ENCODE data around the gene KCNH4. TPM values are rescaled to one million over a fixed set of nuclear protein-coding genes. Genes with fewer than 3 reads are reported as not detected.

The KCNH4 gene
- total RNA-seq, 1 experiment from 2014 or later: not detected

DNA sequence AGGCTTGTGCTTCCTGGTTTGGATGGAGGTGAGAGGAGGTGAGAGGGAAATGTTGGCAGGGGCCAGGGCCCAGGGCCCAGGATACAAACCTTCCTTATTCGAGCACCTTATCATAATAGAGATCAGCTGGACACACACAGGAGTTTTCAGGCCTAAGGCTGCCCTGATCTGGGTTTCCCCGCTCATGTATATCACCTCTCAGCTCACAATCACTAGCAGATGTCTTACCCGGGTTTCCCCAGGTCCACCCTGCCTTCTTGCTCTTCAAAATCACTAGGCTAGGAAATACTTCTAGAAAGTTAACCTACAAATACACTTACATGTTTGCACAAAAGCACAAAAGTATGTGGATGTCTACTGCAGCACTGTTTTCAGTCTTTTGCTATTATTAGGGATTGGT lies 54.1 kb downstream of the KCNH4 start:
- ATAC-seq (no peak), DNase-seq (ENCODE audit: low read depth, low spot score) (no peak)
- RAD21 ChIA-PET (ENCODE audit: low non-redundant PET in 1 of 2, low total read pairs in 2 of 2, uncharacterized antibody in 2 of 2, unreplicated experiment in 2 of 2): no interaction called here
- Histone ChIP-seq H3K9ac (ENCODE audit: low read length) (no peak overlapping the region), H3K4me3 (replicated peaks in 1 of 2; ENCODE audit: low read depth in 1 of 2, low read length in 2 of 2) (no peak overlapping the region), H3K9me2 (ENCODE audit: insufficient read depth) (no peaks in the 10 kb centered on the region), H2AFZ (ENCODE audit: low read depth, low read length, poor library complexity, severe bottlenecking) (no peak overlapping the region), H3K9me3 (ENCODE audit: control insufficient read depth in 1 of 2, insufficient read depth in 1 of 2, low read depth in 1 of 2, low read length in 2 of 2) (no peaks in the 10 kb centered on the region), H3K4me2 (ENCODE audit: low read length) (no peak overlapping the region), H3K79me2 (ENCODE audit: insufficient read depth, low read length) (peaks cover 18% of the 10 kb centered on the region; the same call in 1 of the 2 replicates), H3K27me3 (ENCODE audit: insufficient read depth, low read length) (no peaks in the 10 kb centered on the region), H3K27ac (ENCODE audit: low read depth, low read length) (no peak overlapping the region), H3K36me3 (ENCODE audit: control insufficient read depth in 1 of 2, insufficient read depth in 2 of 2, low read length in 2 of 2) (peaks cover 29 to 45% of the 10 kb centered on the region in 2 experiments; a peak in 3 of 4 replicates), H4K20me1 (ENCODE audit: insufficient read depth) (no peaks in the 10 kb centered on the region), H3K4me1 (ENCODE audit: control insufficient read depth in 1 of 2, insufficient read depth in 2 of 2, low read length in 2 of 2) (no peaks in the 10 kb centered on the region)
- POLR2A ChIA-PET: no interaction called here
- BruUV-seq (replicated peaks): no TSS peak
- CTCF ChIA-PET: interaction anchor here (0.7 kb wide), 1 partner anchor 18 kb away, joined by 3 read pairs; no protein-coding TSS in a partner anchor
- TF ChIP-seq, protein P1, sequence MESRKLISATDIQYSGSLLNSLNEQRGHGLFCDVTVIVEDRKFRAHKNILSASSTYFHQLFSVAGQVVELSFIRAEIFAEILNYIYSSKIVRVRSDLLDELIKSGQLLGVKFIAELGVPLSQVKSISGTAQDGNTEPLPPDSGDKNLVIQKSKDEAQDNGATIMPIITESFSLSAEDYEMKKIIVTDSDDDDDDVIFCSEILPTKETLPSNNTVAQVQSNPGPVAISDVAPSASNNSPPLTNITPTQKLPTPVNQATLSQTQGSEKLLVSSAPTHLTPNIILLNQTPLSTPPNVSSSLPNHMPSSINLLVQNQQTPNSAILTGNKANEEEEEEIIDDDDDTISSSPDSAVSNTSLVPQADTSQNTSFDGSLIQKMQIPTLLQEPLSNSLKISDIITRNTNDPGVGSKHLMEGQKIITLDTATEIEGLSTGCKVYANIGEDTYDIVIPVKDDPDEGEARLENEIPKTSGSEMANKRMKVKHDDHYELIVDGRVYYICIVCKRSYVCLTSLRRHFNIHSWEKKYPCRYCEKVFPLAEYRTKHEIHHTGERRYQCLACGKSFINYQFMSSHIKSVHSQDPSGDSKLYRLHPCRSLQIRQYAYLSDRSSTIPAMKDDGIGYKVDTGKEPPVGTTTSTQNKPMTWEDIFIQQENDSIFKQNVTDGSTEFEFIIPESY (IDR thresholded peaks at IDR 0.05; ENCODE audit: extremely low read depth, insufficient replicate concordance, low read length): no peak
- TF ChIP-seq EGR1 (IDR thresholded peaks at IDR 0.05; ENCODE audit: low read depth) (no peak), ZNF274 (IDR thresholded peaks at IDR 0.05; ENCODE audit: low read depth, low read length) (no peak)
- TF ChIP-seq, protein P2, sequence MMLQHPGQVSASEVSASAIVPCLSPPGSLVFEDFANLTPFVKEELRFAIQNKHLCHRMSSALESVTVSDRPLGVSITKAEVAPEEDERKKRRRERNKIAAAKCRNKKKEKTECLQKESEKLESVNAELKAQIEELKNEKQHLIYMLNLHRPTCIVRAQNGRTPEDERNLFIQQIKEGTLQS (IDR thresholded peaks at IDR 0.05): no peak
- intact Hi-C loops (cut with micrococcal nuclease): no loop called here

DNA sequence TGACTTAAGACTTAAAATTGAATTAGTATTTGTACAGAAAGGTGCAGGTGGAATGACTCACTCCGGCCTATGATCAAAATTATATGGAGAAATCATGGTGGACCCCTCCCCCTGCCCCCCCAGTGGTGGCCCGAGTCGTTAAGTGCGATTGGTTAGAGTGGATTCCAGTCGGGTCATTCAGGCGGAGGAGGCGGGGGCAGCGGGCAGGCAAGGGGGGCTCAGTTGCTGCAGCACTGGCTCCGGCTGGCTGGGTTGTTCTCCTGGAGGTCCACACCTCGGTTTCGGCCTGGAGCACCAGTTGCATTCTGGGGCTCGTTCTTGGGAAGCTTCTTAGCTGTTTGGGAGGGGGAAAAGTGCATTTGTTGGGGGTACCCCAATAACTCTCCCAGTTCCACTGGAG lies 55.4 kb downstream of the KCNH4 start:
- Histone ChIP-seq H3K27me3 (ENCODE audit: insufficient read depth, low read length) (no peaks in the 10 kb centered on the region), H3K9me2 (ENCODE audit: insufficient read depth) (no peaks in the 10 kb centered on the region), H3K36me3 (ENCODE audit: control insufficient read depth in 1 of 2, insufficient read depth in 2 of 2, low read length in 2 of 2) (peaks cover 29 to 45% of the 10 kb centered on the region in 2 experiments; a peak in 3 of 4 replicates), H3K9me3 (ENCODE audit: control insufficient read depth in 1 of 2, insufficient read depth in 1 of 2, low read depth in 1 of 2, low read length in 2 of 2) (no peaks in the 10 kb centered on the region), H2AFZ (ENCODE audit: low read depth, low read length, poor library complexity, severe bottlenecking) (no peak overlapping the region), H3K9ac (ENCODE audit: low read length) (no peak overlapping the region), H3K79me2 (ENCODE audit: insufficient read depth, low read length) (peaks cover 5% of the 10 kb centered on the region; the same call in 1 of the 2 replicates), H3K4me2 (ENCODE audit: low read length) (no peak overlapping the region), H3K4me1 (ENCODE audit: control insufficient read depth in 1 of 2, insufficient read depth in 2 of 2, low read length in 2 of 2) (peaks cover 0 to 5% of the 10 kb centered on the region in 2 experiments; a peak in 2 of 4 replicates), H4K20me1 (ENCODE audit: insufficient read depth) (no peaks in the 10 kb centered on the region), H3K4me3 (replicated peaks in 1 of 2; ENCODE audit: low read depth in 1 of 2, low read length in 2 of 2) (no peak overlapping the region), H3K27ac (ENCODE audit: low read depth, low read length) (no peak overlapping the region)
- RAD21 ChIA-PET (ENCODE audit: low non-redundant PET in 1 of 2, low total read pairs in 2 of 2, uncharacterized antibody in 2 of 2, unreplicated experiment in 2 of 2): no interaction called here
- BruUV-seq (replicated peaks): no TSS peak
- TF ChIP-seq, protein P1 (IDR thresholded peaks at IDR 0.05; ENCODE audit: extremely low read depth, insufficient replicate concordance, low read length): no peak
- TF ChIP-seq ZNF274 (IDR thresholded peaks at IDR 0.05; ENCODE audit: low read depth, low read length): no peak
- TF ChIP-seq, protein P3, sequence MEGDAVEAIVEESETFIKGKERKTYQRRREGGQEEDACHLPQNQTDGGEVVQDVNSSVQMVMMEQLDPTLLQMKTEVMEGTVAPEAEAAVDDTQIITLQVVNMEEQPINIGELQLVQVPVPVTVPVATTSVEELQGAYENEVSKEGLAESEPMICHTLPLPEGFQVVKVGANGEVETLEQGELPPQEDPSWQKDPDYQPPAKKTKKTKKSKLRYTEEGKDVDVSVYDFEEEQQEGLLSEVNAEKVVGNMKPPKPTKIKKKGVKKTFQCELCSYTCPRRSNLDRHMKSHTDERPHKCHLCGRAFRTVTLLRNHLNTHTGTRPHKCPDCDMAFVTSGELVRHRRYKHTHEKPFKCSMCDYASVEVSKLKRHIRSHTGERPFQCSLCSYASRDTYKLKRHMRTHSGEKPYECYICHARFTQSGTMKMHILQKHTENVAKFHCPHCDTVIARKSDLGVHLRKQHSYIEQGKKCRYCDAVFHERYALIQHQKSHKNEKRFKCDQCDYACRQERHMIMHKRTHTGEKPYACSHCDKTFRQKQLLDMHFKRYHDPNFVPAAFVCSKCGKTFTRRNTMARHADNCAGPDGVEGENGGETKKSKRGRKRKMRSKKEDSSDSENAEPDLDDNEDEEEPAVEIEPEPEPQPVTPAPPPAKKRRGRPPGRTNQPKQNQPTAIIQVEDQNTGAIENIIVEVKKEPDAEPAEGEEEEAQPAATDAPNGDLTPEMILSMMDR (IDR thresholded peaks at IDR 0.05 in 2 of 3, conservative IDR thresholded peaks at IDR 0.05 in 1 of 3; ENCODE audit: borderline replicate concordance in 1 of 3, insufficient read depth in 1 of 3, low read depth in 2 of 3, low read length in 2 of 3): no peak
- no peak for TF ChIP-seq POLR2AphosphoS5 (IDR thresholded peaks at IDR 0.05; ENCODE audit: low read depth, low read length)
- TF ChIP-seq ZFX (IDR thresholded peaks at IDR 0.05): no peak
- no peak for TF ChIP-seq SRF (IDR thresholded peaks at IDR 0.05; ENCODE audit: low read depth)
- TF ChIP-seq EZH2phosphoT487 (IDR thresholded peaks at IDR 0.05; ENCODE audit: borderline replicate concordance): no peak
- TF ChIP-seq, protein P4, sequence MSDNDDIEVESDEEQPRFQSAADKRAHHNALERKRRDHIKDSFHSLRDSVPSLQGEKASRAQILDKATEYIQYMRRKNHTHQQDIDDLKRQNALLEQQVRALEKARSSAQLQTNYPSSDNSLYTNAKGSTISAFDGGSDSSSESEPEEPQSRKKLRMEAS (IDR thresholded peaks at IDR 0.05): no peak
- TF ChIP-seq POLR2A (IDR thresholded peaks at IDR 0.05; ENCODE audit: borderline replicate concordance, extremely low read depth, insufficient read depth, insufficient read length): no peak
- TF ChIP-seq EGR1 (IDR thresholded peaks at IDR 0.05; ENCODE audit: low read depth): no peak
- ATAC-seq: no peak
- intact Hi-C loops (cut with micrococcal nuclease): no loop called here
- CTCF ChIA-PET: no interaction called here
- POLR2A ChIA-PET: no interaction called here
- DNase-seq (ENCODE audit: low read depth, low spot score): no peak

Data from HCT116 (cell line).